SH-SY5Y (cell line): ENCODE results near the gene SEMA5B.

ENCODE experiments used
- GATA2 ChIP-seq: IDR thresholded peaks from 2 replicates; pipeline ENCODE4 v1.6.1; 2011; ENCODE audit warnings: mild to moderate bottlenecking, low read depth, low read length
- GATA3 ChIP-seq: IDR thresholded peaks from 2 replicates; pipeline ENCODE4 v1.6.1; 2011; ENCODE audit warnings: low read depth, mild to moderate bottlenecking, low read length, moderate library complexity

- no peak for TF ChIP-seq GATA3
- TF ChIP-seq GATA2 = no peak
Observed at GRCh38 chr3:122934251-122934650, 93.3 kb downstream of the SEMA5B start.
